ENCODE results near the gene NUTM2D.
"Not testable (repeated sequence)": the region's sequence is repeated elsewhere in the genome, so short reads cannot be mapped to it uniquely, and the experiment has no call there.

NUTM2D gene

GRCh38 chr10:87357444-87357843 is at the start of gene NUTM2D:
Gene NUTM2D (plus strand): TSS chr10:87357744. CDS start chr10:87358266, 522 bp downstream.
- not testable (repeated sequence) for H3K27me3 ChIP-seq (ENCODE audit: insufficient read depth, insufficient read length); DNase-seq (ENCODE audit: low read depth, low spot score); H3K4me3 ChIP-seq (ENCODE audit: insufficient read length, low read depth); H3K9ac ChIP-seq (ENCODE audit: insufficient read length, low read depth); H3K9me3 ChIP-seq (ENCODE audit: insufficient read depth, low read length); H3K4me1 ChIP-seq (ENCODE audit: insufficient read depth, insufficient read length); H3K36me3 ChIP-seq (ENCODE audit: insufficient read depth, insufficient read length, low read length)

GRCh38 chr10:87308702-87309101 is 48.8 kb upstream of the NUTM2D start:
- not testable (repeated sequence) for H3K36me3 ChIP-seq (ENCODE audit: insufficient read depth, insufficient read length, low read length); H3K4me3 ChIP-seq (ENCODE audit: insufficient read length, low read depth); DNase-seq (ENCODE audit: low read depth, low spot score); H3K4me1 ChIP-seq (ENCODE audit: insufficient read depth, insufficient read length); H3K9me3 ChIP-seq (ENCODE audit: insufficient read depth, low read length); H3K27me3 ChIP-seq (ENCODE audit: insufficient read depth, insufficient read length); H3K9ac ChIP-seq (ENCODE audit: insufficient read length, low read depth)

GRCh38 chr10:87309657-87310056 is 47.9 kb upstream of the NUTM2D start:
- H3K4me3 ChIP-seq (ENCODE audit: insufficient read length, low read depth); H3K27me3 ChIP-seq (ENCODE audit: insufficient read depth, insufficient read length); H3K36me3 ChIP-seq (ENCODE audit: insufficient read depth, insufficient read length, low read length); H3K9me3 ChIP-seq (ENCODE audit: insufficient read depth, low read length); H3K4me1 ChIP-seq (ENCODE audit: insufficient read depth, insufficient read length); DNase-seq (ENCODE audit: low read depth, low spot score); H3K9ac ChIP-seq (ENCODE audit: insufficient read length, low read depth): not testable (repeated sequence)

GRCh38 chr10:87311521-87311920 is 46.0 kb upstream of the NUTM2D start:
- H3K4me1 ChIP-seq (ENCODE audit: insufficient read depth, insufficient read length); H3K9ac ChIP-seq (ENCODE audit: insufficient read length, low read depth); DNase-seq (ENCODE audit: low read depth, low spot score); H3K9me3 ChIP-seq (ENCODE audit: insufficient read depth, low read length); H3K36me3 ChIP-seq (ENCODE audit: insufficient read depth, insufficient read length, low read length); H3K27me3 ChIP-seq (ENCODE audit: insufficient read depth, insufficient read length); H3K4me3 ChIP-seq (ENCODE audit: insufficient read length, low read depth): not testable (repeated sequence)

GRCh38 chr10:87313649-87314359 is 43.7 kb upstream of the NUTM2D start:
- not testable (repeated sequence) for H3K4me1 ChIP-seq (ENCODE audit: insufficient read depth, insufficient read length); H3K27me3 ChIP-seq (ENCODE audit: insufficient read depth, insufficient read length); DNase-seq (ENCODE audit: low read depth, low spot score)

GRCh38 chr10:87314360-87314973 is 43.1 kb upstream of the NUTM2D start:
- not testable (repeated sequence) for H3K4me1 ChIP-seq (ENCODE audit: insufficient read depth, insufficient read length); H3K9ac ChIP-seq (ENCODE audit: insufficient read length, low read depth); DNase-seq (ENCODE audit: low read depth, low spot score); H3K9me3 ChIP-seq (ENCODE audit: insufficient read depth, low read length); H3K36me3 ChIP-seq (ENCODE audit: insufficient read depth, insufficient read length, low read length); H3K27me3 ChIP-seq (ENCODE audit: insufficient read depth, insufficient read length); H3K4me3 ChIP-seq (ENCODE audit: insufficient read length, low read depth)

More at GRCh38 chr10:87313649-87314359, 43.7 kb upstream of the NUTM2D start:
- not testable (repeated sequence) for H3K36me3 ChIP-seq (ENCODE audit: insufficient read depth, insufficient read length, low read length); H3K9me3 ChIP-seq (ENCODE audit: insufficient read depth, low read length); H3K4me3 ChIP-seq (ENCODE audit: insufficient read length, low read depth); H3K9ac ChIP-seq (ENCODE audit: insufficient read length, low read depth)

- H3K9ac ChIP-seq (ENCODE audit: insufficient read length, low read depth): not testable (repeated sequence)
Measured at GRCh38 chr10:87321505-87321904, 36.0 kb upstream of the NUTM2D start.

GRCh38 chr10:87324559-87324958 is 33.0 kb upstream of the NUTM2D start:
- DNase-seq (ENCODE audit: low read depth, low spot score); H3K36me3 ChIP-seq (ENCODE audit: insufficient read depth, insufficient read length, low read length); H3K4me1 ChIP-seq (ENCODE audit: insufficient read depth, insufficient read length); H3K27me3 ChIP-seq (ENCODE audit: insufficient read depth, insufficient read length); H3K9me3 ChIP-seq (ENCODE audit: insufficient read depth, low read length); H3K9ac ChIP-seq (ENCODE audit: insufficient read length, low read depth); H3K4me3 ChIP-seq (ENCODE audit: insufficient read length, low read depth): not testable (repeated sequence)

More at GRCh38 chr10:87321505-87321904, 36.0 kb upstream of the NUTM2D start:
- not testable (repeated sequence) for H3K4me1 ChIP-seq (ENCODE audit: insufficient read depth, insufficient read length); H3K36me3 ChIP-seq (ENCODE audit: insufficient read depth, insufficient read length, low read length); H3K4me3 ChIP-seq (ENCODE audit: insufficient read length, low read depth); DNase-seq (ENCODE audit: low read depth, low spot score); H3K27me3 ChIP-seq (ENCODE audit: insufficient read depth, insufficient read length); H3K9me3 ChIP-seq (ENCODE audit: insufficient read depth, low read length)

- H3K4me3 ChIP-seq (ENCODE audit: insufficient read length, low read depth); DNase-seq (ENCODE audit: low read depth, low spot score); H3K9me3 ChIP-seq (ENCODE audit: insufficient read depth, low read length); H3K27me3 ChIP-seq (ENCODE audit: insufficient read depth, insufficient read length); H3K36me3 ChIP-seq (ENCODE audit: insufficient read depth, insufficient read length, low read length); H3K4me1 ChIP-seq (ENCODE audit: insufficient read depth, insufficient read length); H3K9ac ChIP-seq (ENCODE audit: insufficient read length, low read depth): not testable (repeated sequence)
Measured at GRCh38 chr10:87327958-87328357, 29.6 kb upstream of the NUTM2D start.

GRCh38 chr10:87329131-87329530 is 28.4 kb upstream of the NUTM2D start:
- H3K9ac ChIP-seq (ENCODE audit: insufficient read length, low read depth); H3K4me3 ChIP-seq (ENCODE audit: insufficient read length, low read depth); H3K9me3 ChIP-seq (ENCODE audit: insufficient read depth, low read length); H3K27me3 ChIP-seq (ENCODE audit: insufficient read depth, insufficient read length); H3K36me3 ChIP-seq (ENCODE audit: insufficient read depth, insufficient read length, low read length); DNase-seq (ENCODE audit: low read depth, low spot score); H3K4me1 ChIP-seq (ENCODE audit: insufficient read depth, insufficient read length): not testable (repeated sequence)

GRCh38 chr10:87332687-87333086 is 24.9 kb upstream of the NUTM2D start:
- not testable (repeated sequence) for H3K36me3 ChIP-seq (ENCODE audit: insufficient read depth, insufficient read length, low read length); H3K27me3 ChIP-seq (ENCODE audit: insufficient read depth, insufficient read length); H3K9ac ChIP-seq (ENCODE audit: insufficient read length, low read depth); H3K4me1 ChIP-seq (ENCODE audit: insufficient read depth, insufficient read length); DNase-seq (ENCODE audit: low read depth, low spot score); H3K4me3 ChIP-seq (ENCODE audit: insufficient read length, low read depth); H3K9me3 ChIP-seq (ENCODE audit: insufficient read depth, low read length)

GRCh38 chr10:87340411-87340810 is 17.1 kb upstream of the NUTM2D start:
- not testable (repeated sequence) for DNase-seq (ENCODE audit: low read depth, low spot score); H3K4me3 ChIP-seq (ENCODE audit: insufficient read length, low read depth); H3K9ac ChIP-seq (ENCODE audit: insufficient read length, low read depth); H3K9me3 ChIP-seq (ENCODE audit: insufficient read depth, low read length); H3K4me1 ChIP-seq (ENCODE audit: insufficient read depth, insufficient read length); H3K36me3 ChIP-seq (ENCODE audit: insufficient read depth, insufficient read length, low read length); H3K27me3 ChIP-seq (ENCODE audit: insufficient read depth, insufficient read length)

All from NT2/D1 (cell line).